ENCODE results near the gene CABLES1.

GRCh38 chr18:23193742-23194141, 58.5 kb downstream of the CABLES1 start:
- TF ChIP-seq, protein P1, sequence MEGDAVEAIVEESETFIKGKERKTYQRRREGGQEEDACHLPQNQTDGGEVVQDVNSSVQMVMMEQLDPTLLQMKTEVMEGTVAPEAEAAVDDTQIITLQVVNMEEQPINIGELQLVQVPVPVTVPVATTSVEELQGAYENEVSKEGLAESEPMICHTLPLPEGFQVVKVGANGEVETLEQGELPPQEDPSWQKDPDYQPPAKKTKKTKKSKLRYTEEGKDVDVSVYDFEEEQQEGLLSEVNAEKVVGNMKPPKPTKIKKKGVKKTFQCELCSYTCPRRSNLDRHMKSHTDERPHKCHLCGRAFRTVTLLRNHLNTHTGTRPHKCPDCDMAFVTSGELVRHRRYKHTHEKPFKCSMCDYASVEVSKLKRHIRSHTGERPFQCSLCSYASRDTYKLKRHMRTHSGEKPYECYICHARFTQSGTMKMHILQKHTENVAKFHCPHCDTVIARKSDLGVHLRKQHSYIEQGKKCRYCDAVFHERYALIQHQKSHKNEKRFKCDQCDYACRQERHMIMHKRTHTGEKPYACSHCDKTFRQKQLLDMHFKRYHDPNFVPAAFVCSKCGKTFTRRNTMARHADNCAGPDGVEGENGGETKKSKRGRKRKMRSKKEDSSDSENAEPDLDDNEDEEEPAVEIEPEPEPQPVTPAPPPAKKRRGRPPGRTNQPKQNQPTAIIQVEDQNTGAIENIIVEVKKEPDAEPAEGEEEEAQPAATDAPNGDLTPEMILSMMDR (IDR thresholded peaks at IDR 0.05), result no peak
- no peak for TF ChIP-seq POLR2A (IDR thresholded peaks at IDR 0.05)

Measured in testis (tissue), 2 donors.